ENCODE measurements around the gene CCDC158. TPM values are rescaled to one million over a fixed set of nuclear protein-coding genes. Genes with fewer than 3 reads are reported as not detected.
"Not testable (repeated sequence)": the region's sequence is repeated elsewhere in the genome, so short reads cannot be mapped to it uniquely, and the experiment has no call there.

CCDC158 gene
- total and polyA plus RNA-seq, 2 donors (not counting 1 experiment from before 2014, with no cell fraction given) = not detected

DNA sequence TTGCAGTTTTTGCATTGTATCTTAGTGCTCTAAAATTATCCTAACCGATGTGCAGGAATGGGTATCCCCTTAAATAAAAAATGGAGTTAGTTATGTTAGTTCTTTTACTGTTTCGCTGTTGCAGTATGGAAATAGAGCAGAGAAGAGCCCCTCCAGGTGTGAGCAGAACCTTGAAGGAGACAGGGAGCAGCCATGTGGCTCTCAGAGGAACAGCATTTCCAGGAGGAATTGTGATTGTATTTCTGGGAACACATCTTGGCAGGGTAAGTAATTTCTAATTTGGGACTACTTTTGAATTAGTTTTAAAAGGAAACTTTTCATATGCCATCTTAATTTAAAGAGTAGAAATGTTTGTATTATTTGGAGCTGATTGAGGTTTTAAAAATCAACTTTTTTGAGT is 5.3 kb upstream of the CCDC158 start:
- no peak overlapping the region for H2AFZ ChIP-seq (ENCODE audit: insufficient read depth, low read depth, low read length, poor library complexity, severe bottlenecking)
- no peak overlapping the region for H3K9ac ChIP-seq (ENCODE audit: low read length)
- no peaks in the 10 kb centered on the region for H3K79me2 ChIP-seq (ENCODE audit: control insufficient read depth, insufficient read depth, low read length)
- no peak overlapping the region for H3K27ac ChIP-seq (ENCODE audit: low read length in 2 of 2)
- Mint-ChIP-seq H3K27me3 (peaks cover 14% of the 10 kb centered on the region), H3K9me3 (ENCODE audit: insufficient read depth) (no peaks in the 10 kb centered on the region), H3K4me1 (peaks cover 4% of the 10 kb centered on the region), H3K27ac (no peak overlapping the region), H3K4me3 (no peak overlapping the region)
- no peaks in the 10 kb centered on the region for H3K36me3 ChIP-seq (replicated peaks in 1 of 2; ENCODE audit: control extremely low read depth in 1 of 2, control insufficient read depth in 1 of 2, extremely low read depth in 1 of 2, insufficient read depth in 2 of 2, low read length in 1 of 2)
- intact Hi-C loops (cut with micrococcal nuclease) = no loop called here
- CTCF ChIA-PET = interaction anchor here (1.2 kb wide), 1 partner anchor 79 kb away, joined by 3 read pairs; no protein-coding TSS in a partner anchor
- no peak overlapping the region for H3K4me3 ChIP-seq (ENCODE audit: control extremely low read depth in 1 of 5, extremely low read depth in 1 of 5, insufficient read depth in 1 of 5, low read depth in 2 of 5, low read length in 4 of 5)
- POLR2A ChIA-PET = no interaction called here
- no peaks in the 10 kb centered on the region for H4K20me1 ChIP-seq (ENCODE audit: control insufficient read depth, insufficient read depth, low read length, poor library complexity, severe bottlenecking)
- peaks cover 0 to 6% (median 0%) of the 10 kb centered on the region in 3 donors for H3K9me3 ChIP-seq (ENCODE audit: control extremely low read depth in 1 of 3, control insufficient read depth in 2 of 3, insufficient read depth in 1 of 3, low read length in 2 of 3)
- DNase-seq = no peak
- H3K4me1 ChIP-seq (ENCODE audit: control insufficient read depth in 2 of 2, insufficient read depth in 2 of 2, low read length in 2 of 2) = peaks cover 4 to 5% of the 10 kb centered on the region in 2 donors
- WGBS (ENCODE audit: insufficient coverage) = 78% methylated on average over 1 of the region's 2 CpGs
- H3K27me3 ChIP-seq (replicated peaks in 1 of 4; ENCODE audit: control extremely low read depth in 1 of 4, control insufficient read depth in 3 of 4, insufficient read depth in 4 of 4, low read length in 3 of 4) = peaks cover 0 to 3% (median under 1%) of the 10 kb centered on the region in 4 experiments
- H3K4me2 ChIP-seq (replicated peaks; ENCODE audit: low read depth, low read length, poor library complexity, severe bottlenecking) = no peak overlapping the region
- no peak for TF ChIP-seq EZH2 (IDR thresholded peaks at IDR 0.05; ENCODE audit: borderline replicate concordance, insufficient read depth, low read depth, low read length, poor library complexity, severe bottlenecking)
- ATAC-seq (ENCODE audit: low read depth) = no peak

DNA sequence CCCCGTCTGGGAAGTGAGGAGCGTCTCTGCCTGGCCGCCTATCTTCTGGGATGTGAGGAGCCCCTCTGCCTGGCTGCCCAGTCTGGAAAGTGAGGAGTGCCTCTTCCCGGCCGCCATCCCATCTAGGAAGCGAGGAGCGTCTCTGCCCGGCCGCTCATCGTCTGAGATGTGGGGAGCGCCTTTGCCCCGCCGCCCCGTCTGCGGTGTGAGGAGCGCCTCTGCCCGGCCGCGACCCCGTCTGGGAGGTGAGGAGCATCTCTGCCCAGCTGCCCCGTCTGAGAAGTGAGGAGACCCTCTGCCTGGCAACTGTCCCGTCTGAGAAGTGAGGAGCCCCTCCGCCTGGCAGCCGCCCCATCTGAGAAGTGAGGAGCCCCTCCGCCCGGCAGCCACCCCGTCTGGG is 2.2 kb upstream of the CCDC158 start:
- H3K27ac ChIP-seq (ENCODE audit: low read length in 2 of 2); H3K4me3 Mint-ChIP-seq; H3K9ac ChIP-seq (ENCODE audit: low read length); DNase-seq; H3K4me1 Mint-ChIP-seq; H3K36me3 ChIP-seq (replicated peaks in 1 of 2; ENCODE audit: control extremely low read depth in 1 of 2, control insufficient read depth in 1 of 2, extremely low read depth in 1 of 2, insufficient read depth in 2 of 2, low read length in 1 of 2); intact Hi-C loops (cut with micrococcal nuclease); H3K27ac Mint-ChIP-seq; H3K9me3 Mint-ChIP-seq (ENCODE audit: insufficient read depth); ATAC-seq (ENCODE audit: low read depth); H4K20me1 ChIP-seq (ENCODE audit: control insufficient read depth, insufficient read depth, low read length, poor library complexity, severe bottlenecking); H2AFZ ChIP-seq (ENCODE audit: insufficient read depth, low read depth, low read length, poor library complexity, severe bottlenecking); H3K79me2 ChIP-seq (ENCODE audit: control insufficient read depth, insufficient read depth, low read length); H3K4me2 ChIP-seq (replicated peaks; ENCODE audit: low read depth, low read length, poor library complexity, severe bottlenecking); POLR2A ChIA-PET; H3K4me3 ChIP-seq (ENCODE audit: control extremely low read depth in 1 of 5, extremely low read depth in 1 of 5, insufficient read depth in 1 of 5, low read depth in 2 of 5, low read length in 4 of 5): not testable (repeated sequence)
- Histone ChIP-seq H3K9me3 (ENCODE audit: control extremely low read depth in 1 of 3, control insufficient read depth in 2 of 3, insufficient read depth in 1 of 3, low read length in 2 of 3) (peaks cover 0 to 10% (median 0%) of the 10 kb centered on the region in 3 donors), H3K4me1 (ENCODE audit: control insufficient read depth in 2 of 2, insufficient read depth in 2 of 2, low read length in 2 of 2) (peaks cover 10 to 12% of the 10 kb centered on the region in 2 donors), H3K27me3 (replicated peaks in 1 of 4; ENCODE audit: control extremely low read depth in 1 of 4, control insufficient read depth in 3 of 4, insufficient read depth in 4 of 4, low read length in 3 of 4) (peaks cover 0 to 19% (median 7%) of the 10 kb centered on the region in 4 experiments)
- WGBS (ENCODE audit: insufficient coverage) = 96% methylated on average over 20 of the region's 27 CpGs
- CTCF ChIA-PET = interaction anchor here (5.5 kb wide), 1 partner anchor 9 kb away, joined by 36 read pairs; no protein-coding TSS in a partner anchor
- peaks cover 33% of the 10 kb centered on the region for H3K27me3 Mint-ChIP-seq

All from B cell (primary cell).